ENCODE measurements around the gene TSPAN14.

TSPAN14 gene

GRCh38 chr10:80581469-80581835, 127.3 kb downstream of the TSPAN14 start:
- Histone ChIP-seq H3K9ac (ENCODE audit: low read length) (no peak overlapping the region), H3K27me3 (ENCODE audit: insufficient read depth, low read length) (no peaks in the 10 kb centered on the region), H4K12ac (ENCODE audit: low read depth, low read length) (no peak overlapping the region), H3K4me2 (ENCODE audit: low read length) (no peak overlapping the region), H3K36me3 (ENCODE audit: control insufficient read depth in 1 of 2, insufficient read depth in 2 of 2, low read length in 2 of 2) (no peaks in the 10 kb centered on the region), H3K23ac (ENCODE audit: low read length) (no peak overlapping the region), H3K4ac (ENCODE audit: low read depth, low read length) (no peak overlapping the region), H2BK5ac (ENCODE audit: low read depth, low read length, poor library complexity) (no peak overlapping the region), H4K8ac (ENCODE audit: low read depth, low read length) (no peak overlapping the region), H3K9me3 (ENCODE audit: insufficient read depth, low read depth, low read length) (no peaks in the 10 kb centered on the region), H3K14ac (ENCODE audit: low read length) (no peak overlapping the region), H3K27ac (ENCODE audit: low read depth, low read length) (no peak overlapping the region), H3K79me2 (ENCODE audit: control insufficient read depth, insufficient read depth, low read length, poor library complexity) (no peaks in the 10 kb centered on the region), H2BK12ac (ENCODE audit: low read length) (no peak overlapping the region), H2AK5ac (ENCODE audit: low read length) (no peak overlapping the region), H3K18ac (ENCODE audit: low read length) (no peak overlapping the region), H3K4me1 (ENCODE audit: control insufficient read depth in 1 of 2, insufficient read depth in 2 of 2, low read length in 2 of 2) (peaks cover 0 to 3% of the 10 kb centered on the region in 2 experiments), H2AFZ (ENCODE audit: insufficient read depth, low read length, poor library complexity) (no peak overlapping the region), H3K79me1 (ENCODE audit: low read length) (no peaks in the 10 kb centered on the region), H2BK120ac (ENCODE audit: insufficient read depth, low read length, poor library complexity) (no peak overlapping the region), H4K91ac (ENCODE audit: low read depth, low read length) (no peak overlapping the region), H3K4me3 (ENCODE audit: low read depth, low read length) (no peak overlapping the region)
- WGBS (ENCODE audit: extremely low coverage, insufficient coverage, insufficient read length) = no CpG with 5 or more reads among the region's 5 CpGs
- no peak for DNase-seq

GRCh38 chr10:80582286-80582960, 128.3 kb downstream of the TSPAN14 start:
- Histone ChIP-seq H3K18ac (ENCODE audit: low read length) (no peak overlapping the region), H3K4me1 (ENCODE audit: control insufficient read depth in 1 of 2, insufficient read depth in 2 of 2, low read length in 2 of 2) (peaks cover 0 to 3% of the 10 kb centered on the region in 2 experiments), H2AFZ (ENCODE audit: insufficient read depth, low read length, poor library complexity) (no peak overlapping the region), H4K8ac (ENCODE audit: low read depth, low read length) (no peak overlapping the region), H3K9ac (ENCODE audit: low read length) (peak overlapping the region; percentile 44), H2BK5ac (ENCODE audit: low read depth, low read length, poor library complexity) (no peak overlapping the region), H3K36me3 (ENCODE audit: control insufficient read depth in 1 of 2, insufficient read depth in 2 of 2, low read length in 2 of 2) (no peaks in the 10 kb centered on the region), H3K4ac (ENCODE audit: low read depth, low read length) (no peak overlapping the region), H3K4me2 (ENCODE audit: low read length) (no peak overlapping the region), H3K27me3 (ENCODE audit: insufficient read depth, low read length) (no peaks in the 10 kb centered on the region), H2BK120ac (ENCODE audit: insufficient read depth, low read length, poor library complexity) (no peak overlapping the region), H3K9me3 (ENCODE audit: insufficient read depth, low read depth, low read length) (peaks cover 1% of the 10 kb centered on the region), H3K23ac (ENCODE audit: low read length) (no peak overlapping the region), H2BK12ac (ENCODE audit: low read length) (no peak overlapping the region), H2AK5ac (ENCODE audit: low read length) (no peak overlapping the region), H4K12ac (ENCODE audit: low read depth, low read length) (no peak overlapping the region), H4K91ac (ENCODE audit: low read depth, low read length) (no peak overlapping the region), H3K27ac (ENCODE audit: low read depth, low read length) (no peak overlapping the region), H3K4me3 (ENCODE audit: low read depth, low read length) (no peak overlapping the region), H3K79me1 (ENCODE audit: low read length) (no peaks in the 10 kb centered on the region), H3K79me2 (ENCODE audit: control insufficient read depth, insufficient read depth, low read length, poor library complexity) (no peaks in the 10 kb centered on the region), H3K14ac (ENCODE audit: low read length) (no peak overlapping the region)
- DNase-seq = no peak
- no CpG with 5 or more reads among the region's 3 CpGs for WGBS (ENCODE audit: extremely low coverage, insufficient coverage, insufficient read length)
